NCI-H2029 treated with DMSO at 0.1 percent for 48 hours (cell line): ENCODE measurements around the gene FOXJ1.

Source experiments
- DNase-seq: peaks from one replicate; lab custom pipeline; 2025; lab: John Stamatoyannopoulos, UW

FOXJ1 gene

GRCh38 chr17:76091526-76092286 lies 49.3 kb downstream of the FOXJ1 start:
- DNase-seq, result no peak

- no peak for DNase-seq
Observed at GRCh38 chr17:76090517-76091129, 50.4 kb downstream of the FOXJ1 start.

- DNase-seq, result no peak
Observed at GRCh38 chr17:76089680-76090516, 51.1 kb downstream of the FOXJ1 start.

GRCh38 chr17:76088868-76089576 lies 52.0 kb downstream of the FOXJ1 start:
- no peak for DNase-seq

- no peak for DNase-seq
Observed at GRCh38 chr17:76088041-76088867, 52.8 kb downstream of the FOXJ1 start.

GRCh38 chr17:76087531-76087930 lies 53.5 kb downstream of the FOXJ1 start:
- DNase-seq, result no peak

- no peak for DNase-seq
Observed at GRCh38 chr17:76086384-76086783, 54.7 kb downstream of the FOXJ1 start.
